ENCODE results near the gene SYNGR3.

GRCh38 chr16:1941162-1942046, 48.4 kb upstream of the SYNGR3 start:
- TF ChIP-seq CTCF (conservative IDR thresholded peaks at IDR 0.05 in 1 of 2, IDR thresholded peaks at IDR 0.05 in 1 of 2; ENCODE audit: low read depth in 1 of 2, low read length in 2 of 2), result peak in 1 of 2 donors; percentile 29
- TF ChIP-seq EZH2 (IDR thresholded peaks at IDR 0.05; ENCODE audit: low read length, missing control alignments), result no peak

Data from fibroblast of lung (primary cell).